Measurements from ENCODE around the gene MTREX. TPM values are rescaled to one million over a fixed set of nuclear protein-coding genes. Genes with fewer than 3 reads are reported as not detected.

MTREX gene
- polyA plus RNA-seq (2011; rRNA removed) (11.7 and 29.4 TPM in 2 replicates), polyA minus RNA-seq (2011; rRNA and poly(A)+ RNA removed) (24.7 and 27.8 TPM in 2 replicates)

- peak; percentile 70 for DNase-seq (ENCODE audit: low read depth)
- H3K36me3 ChIP-seq (ENCODE audit: control insufficient read depth, insufficient read depth, low read length), result no peaks in the 10 kb centered on the region
- peak within 1 kb of the TSS; percentile 73 for H3K4me3 ChIP-seq (ENCODE audit: low read depth, low read length)
- no peak for TF ChIP-seq CTCF (IDR thresholded peaks at IDR 0.05; ENCODE audit: insufficient read depth, low read depth, low read length)
- POLR2A ChIA-PET, result interaction anchor here (0.5 kb wide), 2 partner anchors 349 to 370 kb away, joined by 3 to 4 read pairs; no protein-coding TSS in a partner anchor
- H3K27me3 ChIP-seq (ENCODE audit: control insufficient read depth, insufficient read depth, low read length), result no peaks in the 10 kb centered on the region
- CTCF ChIA-PET, result interaction anchor here (0.6 to 1.7 kb wide), 3 partner anchors 10 to 196 kb away, joined by 3 to 4 read pairs (median 3); partner anchors contain the start of gene GPX8
Measured at GRCh38 chr5:55307383-55308253, at the start of gene MTREX, which contains the start of gene DHX29. Gene MTREX, plus strand, starts transcription at chr5:55307989. Its CDS starts 25 bp downstream, at chr5:55308014. Gene DHX29, minus strand, starts transcription at chr5:55307694. Its CDS starts 121 bp downstream, at chr5:55307573.

GRCh38 chr5:55258339-55258738 is 49.5 kb upstream of the MTREX start:
- Histone ChIP-seq H3K4me3 (ENCODE audit: low read depth, low read length) (no peak overlapping the region), H3K27me3 (ENCODE audit: control insufficient read depth, insufficient read depth, low read length) (no peaks in the 10 kb centered on the region), H3K36me3 (ENCODE audit: control insufficient read depth, insufficient read depth, low read length) (peaks cover 5% of the 10 kb centered on the region; the same call in 1 of the 2 replicates)
- ChIA-PET POLR2A (no interaction called here), CTCF (interaction anchor here (1.6 kb wide), 1 partner anchor 12 kb away, joined by 8 read pairs; no protein-coding TSS in a partner anchor)
- DNase-seq (ENCODE audit: low read depth), result no peak
- TF ChIP-seq CTCF (IDR thresholded peaks at IDR 0.05; ENCODE audit: insufficient read depth, low read depth, low read length), result no peak

GRCh38 chr5:55276771-55277170 is 31.0 kb upstream of the MTREX start:
- DNase-seq (ENCODE audit: low read depth), result peak; percentile 10
- ChIA-PET CTCF (interaction anchor here (0.6 kb wide), 2 partner anchors 13 to 1114 kb away, joined by 3 read pairs; no protein-coding TSS in a partner anchor), POLR2A (interaction anchor here (0.6 kb wide), 1 partner anchor 1683 kb away, joined by 3 read pairs; no protein-coding TSS in a partner anchor)
- no peak for TF ChIP-seq CTCF (IDR thresholded peaks at IDR 0.05; ENCODE audit: insufficient read depth, low read depth, low read length)
- no peak overlapping the region for H3K4me3 ChIP-seq (ENCODE audit: low read depth, low read length)
- peaks cover 6% of the 10 kb centered on the region for H3K36me3 ChIP-seq (ENCODE audit: control insufficient read depth, insufficient read depth, low read length)
- H3K27me3 ChIP-seq (ENCODE audit: control insufficient read depth, insufficient read depth, low read length), result no peaks in the 10 kb centered on the region

- ChIA-PET POLR2A (no interaction called here), CTCF (no interaction called here)
- TF ChIP-seq CTCF (IDR thresholded peaks at IDR 0.05; ENCODE audit: insufficient read depth, low read depth, low read length), result no peak
- Histone ChIP-seq H3K4me3 (ENCODE audit: low read depth, low read length) (no peak overlapping the region), H3K36me3 (ENCODE audit: control insufficient read depth, insufficient read depth, low read length) (peaks cover 10% of the 10 kb centered on the region), H3K27me3 (ENCODE audit: control insufficient read depth, insufficient read depth, low read length) (no peaks in the 10 kb centered on the region)
- peak; percentile 35 for DNase-seq (ENCODE audit: low read depth)
Measured at GRCh38 chr5:55278778-55279177, 29.0 kb upstream of the MTREX start.

GRCh38 chr5:55286411-55286933 is 21.3 kb upstream of the MTREX start:
- Histone ChIP-seq H3K4me3 (ENCODE audit: low read depth, low read length) (no peak overlapping the region), H3K36me3 (ENCODE audit: control insufficient read depth, insufficient read depth, low read length) (peaks cover 9% of the 10 kb centered on the region), H3K27me3 (ENCODE audit: control insufficient read depth, insufficient read depth, low read length) (no peaks in the 10 kb centered on the region)
- CTCF ChIA-PET, result no interaction called here
- TF ChIP-seq CTCF (IDR thresholded peaks at IDR 0.05; ENCODE audit: insufficient read depth, low read depth, low read length), result no peak
- DNase-seq (ENCODE audit: low read depth), result no peak
- POLR2A ChIA-PET, result no interaction called here

Measured in BJ (cell line).